ENCODE results near the gene EIF2AK2.

Gene EIF2AK2

GRCh38 chr2:37100054-37100453, 56.7 kb downstream of the EIF2AK2 start:
- no peak for DNase-seq (ENCODE audit: low read depth in 2 of 2)

- no peak for DNase-seq (ENCODE audit: low read depth in 2 of 2)
Measured at GRCh38 chr2:37098416-37099118, 58.2 kb downstream of the EIF2AK2 start.

GRCh38 chr2:37096568-37096967, 60.2 kb downstream of the EIF2AK2 start:
- DNase-seq (ENCODE audit: low read depth in 2 of 2) = no peak

GRCh38 chr2:37091873-37092272, 64.9 kb downstream of the EIF2AK2 start:
- DNase-seq (ENCODE audit: low read depth in 2 of 2) = no peak

GRCh38 chr2:37090019-37090477, 66.7 kb downstream of the EIF2AK2 start:
- no peak for DNase-seq (ENCODE audit: low read depth in 2 of 2)

- no peak for DNase-seq (ENCODE audit: low read depth in 2 of 2)
Measured at GRCh38 chr2:37085731-37086147, 71.0 kb downstream of the EIF2AK2 start.

GRCh38 chr2:37084797-37085196, 72.0 kb downstream of the EIF2AK2 start:
- DNase-seq (ENCODE audit: low read depth in 2 of 2) = no peak

- peak; percentile 84 to 88 for DNase-seq (ENCODE audit: low read depth in 2 of 2)
Measured at GRCh38 chr2:37083873-37084794, 72.6 kb downstream of the EIF2AK2 start, which contains the start of the genes GPATCH11 and HEATR5B. Gene GPATCH11 (plus strand): TSS chr2:37084518. CDS start chr2:37088382, 3,864 bp downstream. Gene HEATR5B (minus strand): TSS chr2:37084372. CDS start chr2:37083414, 958 bp downstream.

GRCh38 chr2:37080689-37081088, 76.1 kb downstream of the EIF2AK2 start:
- DNase-seq (ENCODE audit: low read depth in 2 of 2) = no peak

- no peak for DNase-seq (ENCODE audit: low read depth in 2 of 2)
Measured at GRCh38 chr2:37080266-37080665, 76.5 kb downstream of the EIF2AK2 start.

- DNase-seq (ENCODE audit: low read depth in 2 of 2) = no peak
Measured at GRCh38 chr2:37070931-37071330, 85.8 kb downstream of the EIF2AK2 start.

GRCh38 chr2:37068686-37069085, 88.1 kb downstream of the EIF2AK2 start:
- DNase-seq (ENCODE audit: low read depth in 2 of 2) = no peak

- no peak for DNase-seq (ENCODE audit: low read depth in 2 of 2)
Measured at GRCh38 chr2:37061776-37062175, 95.0 kb downstream of the EIF2AK2 start.

GRCh38 chr2:37061013-37061711, 95.6 kb downstream of the EIF2AK2 start:
- no peak for DNase-seq (ENCODE audit: low read depth in 2 of 2)

- DNase-seq (ENCODE audit: low read depth in 2 of 2) = no peak
Measured at GRCh38 chr2:37060446-37060845, 96.3 kb downstream of the EIF2AK2 start.

- no peak for DNase-seq (ENCODE audit: low read depth in 2 of 2)
Measured at GRCh38 chr2:37059841-37060240, 96.9 kb downstream of the EIF2AK2 start.

GRCh38 chr2:37052600-37053332, 104.0 kb downstream of the EIF2AK2 start:
- DNase-seq (ENCODE audit: low read depth in 2 of 2) = no peak

All from stimulated activated CD4-positive, alpha-beta T cell treated with anti-CD3 and anti-CD28 coated beads, Interleukin-1b, Interleukin-23, amount 100 ng/mL, for 4 hours (primary cell).